H9 (cell line): Measurements from ENCODE around the gene PSTK. TPM values are rescaled to one million over a fixed set of nuclear protein-coding genes. Genes with fewer than 3 reads are reported as not detected.

Experiments used
- DNase-seq: peaks from one replicate; pipeline ENCODE4 v3.0.0-alpha.2; 2017
- H2AFZ ChIP-seq: one replicate; pipeline ENCODE4 v1.6.1; 2013; ENCODE audit warnings: mild to moderate bottlenecking, low read length, control low read depth, moderate library complexity
- H2AK5ac ChIP-seq: 2 replicates; pipeline ENCODE4 v1.6.1; 2013; ENCODE audit warnings: low read length, control low read depth, mixed read lengths; ENCODE audit not compliant: insufficient read length
- H2BK120ac ChIP-seq: one replicate; pipeline ENCODE4 v1.6.1; 2013; ENCODE audit warnings: low read depth, mild to moderate bottlenecking, low read length, control low read depth, inconsistent platforms; ENCODE audit not compliant: poor library complexity, severe bottlenecking
- H2BK12ac ChIP-seq: 2 replicates; pipeline ENCODE4 v1.6.1; 2013; ENCODE audit warnings: low read length, control low read depth, mixed read lengths, low read depth; ENCODE audit not compliant: insufficient read length
- H2BK15ac ChIP-seq: 2 replicates; pipeline ENCODE4 v1.6.1; 2013; ENCODE audit warnings: low read depth, low read length, control low read depth
- H2BK20ac ChIP-seq: one replicate; pipeline ENCODE4 v1.6.1; 2013; ENCODE audit warnings: low read depth, mild to moderate bottlenecking, low read length, control low read depth, inconsistent platforms; ENCODE audit not compliant: poor library complexity, severe bottlenecking
- H2BK5ac ChIP-seq: 2 replicates; pipeline ENCODE4 v1.6.1; 2013; ENCODE audit warnings: low read length, control low read depth, mixed read lengths; ENCODE audit not compliant: insufficient read length
- H3K14ac ChIP-seq: 2 replicates; pipeline ENCODE4 v1.6.1; 2013; ENCODE audit warnings: low read length, control low read depth; ENCODE audit not compliant: insufficient read depth
- H3K18ac ChIP-seq: 2 replicates; pipeline ENCODE4 v1.6.1; 2013; ENCODE audit warnings: low read depth, mild to moderate bottlenecking, mixed read lengths, low read length, control low read depth; ENCODE audit not compliant: insufficient read length
- H3K23ac ChIP-seq: 2 replicates; pipeline ENCODE4 v1.6.1; 2013; ENCODE audit warnings: low read length, control low read depth, mixed read lengths, low read depth; ENCODE audit not compliant: insufficient read length
- H3K23me2 ChIP-seq: 2 replicates; pipeline ENCODE4 v1.6.1; 2013; ENCODE audit warnings: low read depth, mild to moderate bottlenecking, mixed read lengths, low read length, control low read depth; ENCODE audit not compliant: insufficient read length, poor library complexity, severe bottlenecking
- H3K27ac ChIP-seq: 2 replicates; pipeline ENCODE4 v1.5.1; 2013; ENCODE audit warnings: low read length, control low read depth, mixed read lengths, low read depth; ENCODE audit not compliant: insufficient read length
- H3K27me3 ChIP-seq: 2 replicates; pipeline ENCODE4 v1.6.1; 2013; ENCODE audit warnings: low read length, control low read depth, inconsistent platforms; ENCODE audit not compliant: insufficient read depth
- H3K4ac ChIP-seq: 2 replicates; pipeline ENCODE4 v1.6.1; 2013; ENCODE audit warnings: low read depth, mild to moderate bottlenecking, control low read depth, inconsistent platforms, low read length, moderate library complexity
- H3K4me1 ChIP-seq: 2 replicates; pipeline ENCODE4 v1.6.1; 2013; ENCODE audit warnings: low read length, control low read depth, inconsistent platforms; ENCODE audit not compliant: insufficient read depth
- H3K4me2 ChIP-seq: 2 replicates; pipeline ENCODE4 v1.6.1; 2013; ENCODE audit warnings: low read length, control low read depth, mixed read lengths; ENCODE audit not compliant: insufficient read length, insufficient read depth
- H3K56ac ChIP-seq: 2 replicates; pipeline ENCODE4 v1.6.1; 2013; ENCODE audit warnings: low read depth, mild to moderate bottlenecking, mixed read lengths, low read length, control low read depth; ENCODE audit not compliant: insufficient read length
- H3K79me1 ChIP-seq: 2 replicates; pipeline ENCODE4 v1.6.1; 2013; ENCODE audit warnings: low read depth, mild to moderate bottlenecking, moderate library complexity, low read length, control low read depth, inconsistent platforms; ENCODE audit not compliant: insufficient read depth, poor library complexity, severe bottlenecking
- H3K79me2 ChIP-seq: 2 replicates; pipeline ENCODE4 v1.6.1; 2013; ENCODE audit warnings: low read length, control low read depth, inconsistent platforms; ENCODE audit not compliant: insufficient read depth
- H3K9ac ChIP-seq: 2 replicates; pipeline ENCODE4 v1.6.1; 2013; ENCODE audit warnings: low read length, control low read depth, mixed read lengths; ENCODE audit not compliant: insufficient read length; ENCODE audit errors: extremely low read depth
- H3K9me3 ChIP-seq: one replicate; pipeline ENCODE4 v1.6.1; 2013; ENCODE audit warnings: low read depth, low read length, inconsistent platforms; ENCODE audit not compliant: control insufficient read depth
- H3T11ph ChIP-seq: one replicate; pipeline ENCODE4 v1.6.1; 2013; ENCODE audit warnings: mild to moderate bottlenecking, low read length, control low read depth, inconsistent platforms
- H4K20me1 ChIP-seq: one replicate; pipeline ENCODE4 v1.6.1; 2013; ENCODE audit not compliant: control insufficient read depth, insufficient read length, insufficient read depth
- H4K5ac ChIP-seq: 2 replicates; pipeline ENCODE4 v1.6.1; 2013; ENCODE audit warnings: low read depth, mild to moderate bottlenecking, mixed read lengths, low read length, control low read depth; ENCODE audit not compliant: insufficient read length
- H4K8ac ChIP-seq: replicated peaks from 2 replicates; pipeline ENCODE4 v1.6.1; 2013; ENCODE audit warnings: low read length, control low read depth, mixed read lengths, low read depth; ENCODE audit not compliant: insufficient read length
- H4K91ac ChIP-seq: 2 replicates; pipeline ENCODE4 v1.6.1; 2013; ENCODE audit warnings: low read depth, mild to moderate bottlenecking, moderate library complexity, mixed read lengths, low read length, control low read depth; ENCODE audit not compliant: insufficient read length
- H3K27ac Mint-ChIP-seq, 3 experiments: 2 replicates in 2 of 3; 3 replicates in 1 of 3; pipeline ENCODE4 v1.8.0; 2020 to 2021; ENCODE audit warnings: mixed read lengths in 3 of 3, mild to moderate bottlenecking in 1 of 3, moderate library complexity in 1 of 3
- H3K27me3 Mint-ChIP-seq: 2 replicates; pipeline ENCODE4 v1.8.0; 2021; ENCODE audit warnings: low read depth, mild to moderate bottlenecking, moderate library complexity, mixed read lengths
- H3K36me3 Mint-ChIP-seq, 3 experiments: 2 replicates in 2 of 3; 3 replicates in 1 of 3; pipeline ENCODE4 v1.8.0; 2020 to 2021; ENCODE audit warnings: low read depth in 3 of 3, mixed read lengths in 3 of 3; ENCODE audit not compliant: insufficient read depth in 1 of 3
- H3K4me1 Mint-ChIP-seq, 2 experiments: 2 replicates each; pipeline ENCODE4 v1.8.0; 2020; ENCODE audit warnings: mixed read lengths in 2 of 2
- H3K4me3 Mint-ChIP-seq, 2 experiments: 2 replicates in 1 of 2; 3 replicates in 1 of 2; pipeline ENCODE4 v1.8.0; 2020 to 2021; ENCODE audit warnings: mild to moderate bottlenecking in 2 of 2, mixed read lengths in 2 of 2, moderate library complexity in 1 of 2
- H3K9me3 Mint-ChIP-seq, 2 experiments: 2 replicates in 1 of 2; 3 replicates in 1 of 2; pipeline ENCODE4 v1.8.0; 2020; ENCODE audit warnings: mild to moderate bottlenecking in 2 of 2, mixed read lengths in 2 of 2, moderate library complexity in 1 of 2
- WGBS: extraction: QIAGEN DNeasy Blood & Tissue Kit; methylation state at CpG from one replicate; pipeline ENCODE4 v1.1.7; 2013; ENCODE audit warnings: missing lambda C conversion rate, low lambda C conversion rate, mixed read lengths; ENCODE audit not compliant: insufficient read length; ENCODE audit errors: extremely low coverage; 5-methylcytosine and 5-hydroxymethylcytosine counted together
- total RNA-seq: library from RNA; stranded (reverse); gene quantifications from 2 replicates; pipeline ENCODE4 v1.2.1, GENCODE V29; 2021
- TF ChIP-seq, protein P1 (sequence below): fragments of 200-600 bp; sonication (generic); conservative IDR thresholded peaks from 3 replicates; pipeline ENCODE4 v1.8.0; 2021; ENCODE audit warnings: antibody characterized with exemption, mild to moderate bottlenecking

PSTK gene
- total RNA-seq, 1 experiment from 2014 or later: 8.0 TPM

DNA sequence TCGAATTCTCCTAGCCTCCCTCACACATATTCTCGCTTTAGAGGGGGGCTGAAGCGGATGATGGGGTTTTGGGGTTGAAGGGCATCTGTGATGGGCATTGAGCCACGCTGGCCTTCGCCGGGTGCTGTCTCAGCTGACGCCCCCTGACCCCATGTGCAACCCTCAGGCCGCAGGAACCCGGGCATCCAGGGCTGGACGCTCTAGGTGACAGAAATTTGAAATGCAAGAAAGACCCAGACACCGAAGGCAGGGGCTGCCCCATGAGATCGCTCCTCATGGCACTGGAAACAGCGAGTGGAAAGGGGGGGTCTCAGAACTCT is 25.5 kb upstream of the PSTK start:
- H2BK120ac ChIP-seq: no peak overlapping the region
- H3K79me2 ChIP-seq: no peaks in the 10 kb centered on the region
- H2BK20ac ChIP-seq: no peak overlapping the region
- H2BK5ac ChIP-seq: no peak overlapping the region
- no peak overlapping the region for H2BK15ac ChIP-seq
- DNase-seq: no peak
- Mint-ChIP-seq H3K36me3 (peaks cover 0 to 24% (median 11%) of the 10 kb centered on the region in 3 experiments; a peak in 4 of 7 replicates), H3K9me3 (peaks cover 11 to 13% of the 10 kb centered on the region in 2 experiments; a peak in 4 of 5 replicates), H3K4me1 (peaks cover 11 to 18% of the 10 kb centered on the region in 2 experiments), H3K27ac (no peak overlapping the region), H3K4me3 (peak overlapping the region; percentile 79; a peak in 3 of 5 replicates), H3K27me3 (peaks cover 40% of the 10 kb centered on the region)
- H4K20me1 ChIP-seq: no peaks in the 10 kb centered on the region
- H3K23ac ChIP-seq: no peak overlapping the region
- no peak overlapping the region for H3K9ac ChIP-seq
- no peaks in the 10 kb centered on the region for H3K9me3 ChIP-seq
- WGBS: no CpG with 5 or more reads among the region's 13 CpGs
- no peak overlapping the region for H4K5ac ChIP-seq
- H3K56ac ChIP-seq: no peak overlapping the region
- H2AFZ ChIP-seq: no peak overlapping the region
- H3K23me2 ChIP-seq: peaks cover 4% of the 10 kb centered on the region
- no peaks in the 10 kb centered on the region for H3K4me1 ChIP-seq
- H3K79me1 ChIP-seq: no peaks in the 10 kb centered on the region
- H3K27me3 ChIP-seq: peaks cover 4% of the 10 kb centered on the region; the same call in 1 of the 2 replicates
- no peak overlapping the region for H2BK12ac ChIP-seq
- no peak overlapping the region for H3K14ac ChIP-seq
- H4K8ac ChIP-seq: no peak overlapping the region
- H4K91ac ChIP-seq: no peak overlapping the region
- H3K27ac ChIP-seq: no peak overlapping the region
- TF ChIP-seq, protein P1, sequence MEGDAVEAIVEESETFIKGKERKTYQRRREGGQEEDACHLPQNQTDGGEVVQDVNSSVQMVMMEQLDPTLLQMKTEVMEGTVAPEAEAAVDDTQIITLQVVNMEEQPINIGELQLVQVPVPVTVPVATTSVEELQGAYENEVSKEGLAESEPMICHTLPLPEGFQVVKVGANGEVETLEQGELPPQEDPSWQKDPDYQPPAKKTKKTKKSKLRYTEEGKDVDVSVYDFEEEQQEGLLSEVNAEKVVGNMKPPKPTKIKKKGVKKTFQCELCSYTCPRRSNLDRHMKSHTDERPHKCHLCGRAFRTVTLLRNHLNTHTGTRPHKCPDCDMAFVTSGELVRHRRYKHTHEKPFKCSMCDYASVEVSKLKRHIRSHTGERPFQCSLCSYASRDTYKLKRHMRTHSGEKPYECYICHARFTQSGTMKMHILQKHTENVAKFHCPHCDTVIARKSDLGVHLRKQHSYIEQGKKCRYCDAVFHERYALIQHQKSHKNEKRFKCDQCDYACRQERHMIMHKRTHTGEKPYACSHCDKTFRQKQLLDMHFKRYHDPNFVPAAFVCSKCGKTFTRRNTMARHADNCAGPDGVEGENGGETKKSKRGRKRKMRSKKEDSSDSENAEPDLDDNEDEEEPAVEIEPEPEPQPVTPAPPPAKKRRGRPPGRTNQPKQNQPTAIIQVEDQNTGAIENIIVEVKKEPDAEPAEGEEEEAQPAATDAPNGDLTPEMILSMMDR: no peak
- H3K4me2 ChIP-seq: peak overlapping the region; percentile 24
- H3K4ac ChIP-seq: no peak overlapping the region
- H3T11ph ChIP-seq: no peak overlapping the region
- H2AK5ac ChIP-seq: no peak overlapping the region
- H3K18ac ChIP-seq: no peak overlapping the region
